HepG2 (cell line): ENCODE data around the gene FGF4. TPM values are rescaled to one million over a fixed set of nuclear protein-coding genes. Genes with fewer than 3 reads are reported as not detected.

Experiments used
- CEBPZ ChIP-seq: IDR thresholded peaks from 2 replicates; pipeline ENCODE4 v1.6.1; 2012; ENCODE audit warnings: low read length, improper control_type of control experiment
- CREB3 ChIP-seq: sonication (generic); formaldehyde crosslinking; IDR thresholded peaks from 2 replicates; pipeline ENCODE4 v1.5.0; 2020; ENCODE audit warnings: missing genetic modification reagents
- DPF2 ChIP-seq: sonication (generic); formaldehyde crosslinking; IDR thresholded peaks from 2 replicates; pipeline ENCODE4 v1.4.0; 2020; ENCODE audit warnings: mild to moderate bottlenecking, low read depth, missing genetic modification reagents, borderline replicate concordance
- PATZ1 ChIP-seq: sonication (generic); formaldehyde crosslinking; IDR thresholded peaks from 2 replicates; pipeline ENCODE4 v1.4.0; 2020; ENCODE audit warnings: missing genetic modification reagents
- POGZ ChIP-seq: sonication (generic); formaldehyde crosslinking; IDR thresholded peaks from 2 replicates; pipeline ENCODE4 v1.4.0; 2020; ENCODE audit warnings: mild to moderate bottlenecking, missing genetic modification reagents
- RAD21 ChIP-seq: fragments of 450-650 bp; formaldehyde crosslinking; IDR thresholded peaks from 2 replicates; pipeline ENCODE4 v1.5.0; 2020; ENCODE audit warnings: mild to moderate bottlenecking
- REST ChIP-seq, 2 experiments: IDR thresholded peaks; 2 replicates each; pipeline ENCODE4 v1.6.1; 2011 to 2012; ENCODE audit warnings: low read length in 2 of 2, borderline replicate concordance in 1 of 2, low read depth in 1 of 2, mild to moderate bottlenecking in 1 of 2, moderate library complexity in 1 of 2
- XRCC5 ChIP-seq: fragments of 200-400 bp; formaldehyde crosslinking; optimal IDR thresholded peaks from 2 replicates; pipeline ENCODE3; 2017; ENCODE audit warnings: mild to moderate bottlenecking, low read length
- ZBTB43 ChIP-seq: sonication (generic); formaldehyde crosslinking; conservative IDR thresholded peaks from 2 replicates; pipeline ENCODE4 v1.4.0; 2020; ENCODE audit warnings: missing genetic modification reagents
- ZBTB44 ChIP-seq: sonication (generic); formaldehyde crosslinking; IDR thresholded peaks from 2 replicates; pipeline ENCODE4 v1.4.0; 2020; ENCODE audit warnings: missing genetic modification reagents
- ZBTB7A ChIP-seq: sonication (generic); formaldehyde crosslinking; IDR thresholded peaks from 2 replicates; pipeline ENCODE4 v1.8.0; 2022; ENCODE audit warnings: mild to moderate bottlenecking, missing genetic modification reagents
- ZBTB7B ChIP-seq: sonication (generic); formaldehyde crosslinking; IDR thresholded peaks from 2 replicates; pipeline ENCODE4 v1.4.0; 2020; ENCODE audit warnings: missing genetic modification reagents
- ZNF138 ChIP-seq: sonication (generic); formaldehyde crosslinking; IDR thresholded peaks from 2 replicates; pipeline ENCODE4 v1.5.0; 2020; ENCODE audit warnings: mild to moderate bottlenecking, low read depth, missing genetic modification reagents
- polyA plus RNA-seq, 8 experiments: library from polyadenylated mRNA; depleted of rRNA in 3 of 8; stranded (reverse) in 7 of 8; unstranded in 1 of 8; fragments of >200 nt; fragmentation: Illumina TruSeq in 4 of 8; extraction: Trizol in 4 of 8; gene quantifications; 2 replicates each; pipeline versions ENCODE4 v1.2.1 to v1.2.3, GENCODE V29; 2011 to 2016; ENCODE audit warnings: low read depth in 4 of 8, missing spikeins in 1 of 8, mixed read lengths in 1 of 8; ENCODE audit not compliant: insufficient read depth in 1 of 8
- total RNA-seq, 5 experiments: library from RNA; depleted of rRNA; stranded (reverse); fragments of >200 nt; fragmentation: Illumina TruSeq; extraction: Trizol; gene quantifications; 2 replicates each; pipeline ENCODE4 v1.2.3, GENCODE V29; 2016; ENCODE audit warnings: low read depth in 1 of 5

The FGF4 gene
- total and polyA plus RNA-seq, 2 of the 13 experiments (the other 11 are each of a cell fraction or from before 2014, with no cell fraction given): not detected

DNA sequence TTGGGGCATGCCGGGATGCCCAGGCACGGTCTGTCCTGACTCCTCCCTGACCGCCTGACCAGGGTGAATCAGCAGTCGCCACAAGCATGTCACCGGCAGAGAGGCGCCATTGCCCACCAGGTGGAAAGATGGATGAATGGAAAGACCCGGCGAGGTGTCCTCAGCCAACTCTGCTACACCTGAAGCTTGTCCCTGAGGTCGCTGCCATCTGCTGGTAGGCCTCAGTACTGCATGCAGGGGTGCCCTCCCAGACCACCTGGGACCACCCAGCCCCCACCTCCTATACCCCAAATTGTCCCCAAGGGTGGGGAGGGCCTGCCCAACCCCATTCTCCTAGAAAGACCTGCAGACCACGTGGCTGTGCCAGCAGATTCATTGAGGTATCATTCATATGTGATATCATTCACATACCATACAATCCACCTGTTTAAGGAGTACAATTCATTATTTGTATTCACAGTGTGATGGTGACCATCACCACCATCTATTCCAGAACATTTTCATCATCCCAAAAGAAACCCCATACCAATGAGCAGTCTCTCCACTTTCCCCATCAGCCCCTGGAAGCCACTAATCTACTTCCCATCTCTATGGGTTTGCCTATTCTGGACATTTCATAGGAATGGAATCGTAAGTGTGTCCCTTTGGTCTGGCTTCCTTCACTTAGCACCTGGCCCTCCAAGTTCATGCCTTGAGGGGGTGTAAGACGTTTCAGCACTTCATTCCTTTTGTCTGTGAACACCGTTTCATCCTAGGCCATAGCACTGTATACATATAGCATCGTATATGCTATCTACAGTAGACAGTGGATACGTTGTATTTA, 26.6 kb upstream of the FGF4 start (continued):
- TF ChIP-seq PATZ1 (CRISPR knock-in tag): 0 out of 2 replicates have a peak, but pooled peaks have one; percentile 16
- TF ChIP-seq CREB3 (CRISPR knock-in tag): no peak
- TF ChIP-seq POGZ (CRISPR knock-in tag): no peak
- no peak for TF ChIP-seq REST (IDR thresholded peaks at IDR 0.05; ENCODE audit: borderline replicate concordance in 1 of 2, low read depth in 1 of 2, low read length in 2 of 2)
- TF ChIP-seq ZBTB7B (CRISPR knock-in tag): peak; percentile 84
- TF ChIP-seq ZBTB44 (CRISPR knock-in tag): no peak
- TF ChIP-seq ZBTB43 (CRISPR knock-in tag): no peak
- no peak for TF ChIP-seq ZNF138 (CRISPR knock-in tag)
- peak; percentile 55; the same call in 1 of the 2 replicates for TF ChIP-seq ZBTB7A
- TF ChIP-seq CEBPZ: no peak
- peak; percentile 40 for TF ChIP-seq RAD21 (CRISPR knock-in tag)
- TF ChIP-seq XRCC5: peak; percentile 40
- TF ChIP-seq DPF2: no peak
